Bronchial epithelial cell (primary cell): Measurements from ENCODE around the gene EEF1G. TPM values are rescaled to one million over a fixed set of nuclear protein-coding genes. Genes with fewer than 3 reads are reported as not detected.

Experiments used
- DNase-seq: peaks from one replicate; pipeline ENCODE4 v3.0.0-alpha.2; 2010; ENCODE audit warnings: low read depth
- FAIRE-seq: peaks from 2 replicates; lab custom pipeline; 2011; peaks lifted over from hg19 to GRCh38; lab: Jason Lieb, UNC
- H3K27me3 ChIP-seq: 2 replicates; pipeline ENCODE4 v1.5.1; 2011; ENCODE audit warnings: low read length; ENCODE audit not compliant: control insufficient read depth, insufficient read depth
- H3K36me3 ChIP-seq: 2 replicates; pipeline ENCODE4 v1.5.1; 2011; ENCODE audit warnings: low read length; ENCODE audit not compliant: control insufficient read depth, insufficient read depth
- H3K4me3 ChIP-seq: 2 replicates; pipeline ENCODE4 v1.5.1; 2011; ENCODE audit warnings: mild to moderate bottlenecking, low read depth, low read length, control low read depth
- CTCF ChIP-seq: IDR thresholded peaks from 2 replicates; pipeline ENCODE4 v1.5.1; 2011; ENCODE audit warnings: mild to moderate bottlenecking, moderate library complexity, low read length, control low read depth, inconsistent platforms; ENCODE audit not compliant: insufficient read depth, severe bottlenecking
- total RNA-seq: library from RNA; depleted of rRNA; stranded (reverse); fragments of >200 nt; gene quantifications from 2 replicates; pipeline ENCODE4 v1.2.1, GENCODE V29; 2014

EEF1G gene
- total RNA-seq, 1 donor from 2014 or later, result 2,441 TPM

- no peak for FAIRE-seq
- Histone ChIP-seq H3K36me3 (peaks cover 8% of the 10 kb centered on the region), H3K27me3 (no peaks in the 10 kb centered on the region), H3K4me3 (no peak overlapping the region)
- TF ChIP-seq CTCF, result no peak
- peak; percentile 41 for DNase-seq
Observed at GRCh38 chr11:62559204-62559603, 14.5 kb downstream of the EEF1G start.

GRCh38 chr11:62558669-62559068 lies 15.0 kb downstream of the EEF1G start:
- H3K27me3 ChIP-seq, result no peaks in the 10 kb centered on the region
- no peak for FAIRE-seq
- peaks cover 6% of the 10 kb centered on the region for H3K36me3 ChIP-seq
- TF ChIP-seq CTCF, result no peak
- no peak overlapping the region for H3K4me3 ChIP-seq
- DNase-seq, result no peak

GRCh38 chr11:62556875-62557631 lies 16.6 kb downstream of the EEF1G start:
- DNase-seq (peak; percentile 39), FAIRE-seq (no peak)
- no peak for TF ChIP-seq CTCF
- Histone ChIP-seq H3K4me3 (no peak overlapping the region), H3K27me3 (no peaks in the 10 kb centered on the region), H3K36me3 (peaks cover 5% of the 10 kb centered on the region)

- no peaks in the 10 kb centered on the region for H3K27me3 ChIP-seq
- TF ChIP-seq CTCF, result no peak
- DNase-seq (peak; percentile 92), FAIRE-seq (no peak)
- peaks cover 5% of the 10 kb centered on the region for H3K36me3 ChIP-seq
- no peak overlapping the region for H3K4me3 ChIP-seq
Observed at GRCh38 chr11:62556108-62556874, 17.4 kb downstream of the EEF1G start.

- no peak for DNase-seq
- no peak for FAIRE-seq
- H3K4me3 ChIP-seq, result no peak overlapping the region
- TF ChIP-seq CTCF, result no peak
- peaks cover 5% of the 10 kb centered on the region for H3K36me3 ChIP-seq
- H3K27me3 ChIP-seq, result no peaks in the 10 kb centered on the region
Observed at GRCh38 chr11:62555464-62556107, 18.1 kb downstream of the EEF1G start.
